ENCODE measurements around the gene FMN1.

The FMN1 gene

DNA sequence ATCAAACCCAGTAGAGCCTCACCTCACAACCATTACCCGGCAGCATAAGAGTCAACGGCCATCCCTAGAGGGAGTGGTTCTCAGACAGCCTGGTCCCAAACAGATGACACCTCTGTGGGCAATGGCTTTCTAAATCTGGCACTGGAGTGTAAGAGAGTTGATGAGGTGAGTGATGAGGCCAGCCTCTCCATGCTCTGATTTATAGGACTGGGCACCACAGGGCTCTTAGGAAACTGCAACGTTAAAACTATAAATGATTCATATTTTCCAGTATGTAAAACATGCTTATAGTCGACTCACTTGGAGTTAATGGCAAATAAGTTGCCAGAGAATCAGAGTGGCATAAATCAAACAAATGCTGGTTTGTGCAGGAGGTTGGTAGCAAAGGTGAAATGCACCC lies 289.0 kb downstream of the FMN1 start:
- no peak for DNase-seq

GRCh38 chr15:32904448-32904847 lies 290.1 kb downstream of the FMN1 start:
- no peak for DNase-seq

- DNase-seq = no peak
Observed at GRCh38 chr15:32903591-32904290, 290.8 kb downstream of the FMN1 start.

DNA sequence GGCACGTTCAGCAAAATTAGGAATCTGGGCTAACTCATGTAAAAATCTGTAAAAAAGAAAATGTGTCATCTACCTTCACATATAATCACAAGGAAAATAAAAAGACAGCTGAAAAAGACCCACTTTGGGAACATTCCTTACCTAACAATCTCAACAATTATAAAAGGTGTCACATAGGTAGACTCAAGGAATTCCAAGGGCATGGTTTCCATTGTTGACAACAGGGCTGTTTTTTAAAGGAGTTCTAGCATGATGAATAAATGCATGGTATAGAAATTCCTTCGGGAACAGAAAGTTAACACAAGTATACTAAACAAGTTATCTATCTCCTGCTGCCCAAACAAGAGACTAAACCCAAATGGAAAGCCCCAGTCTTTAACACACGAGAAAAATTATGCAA lies 292.5 kb downstream of the FMN1 start:
- no peak for DNase-seq

- no peak for DNase-seq
Observed at GRCh38 chr15:32901192-32901591, 293.3 kb downstream of the FMN1 start.

- DNase-seq = no peak
Observed at GRCh38 chr15:32899126-32899596, 295.4 kb downstream of the FMN1 start.

GRCh38 chr15:32898414-32898813 lies 296.1 kb downstream of the FMN1 start:
- no peak for DNase-seq

DNA sequence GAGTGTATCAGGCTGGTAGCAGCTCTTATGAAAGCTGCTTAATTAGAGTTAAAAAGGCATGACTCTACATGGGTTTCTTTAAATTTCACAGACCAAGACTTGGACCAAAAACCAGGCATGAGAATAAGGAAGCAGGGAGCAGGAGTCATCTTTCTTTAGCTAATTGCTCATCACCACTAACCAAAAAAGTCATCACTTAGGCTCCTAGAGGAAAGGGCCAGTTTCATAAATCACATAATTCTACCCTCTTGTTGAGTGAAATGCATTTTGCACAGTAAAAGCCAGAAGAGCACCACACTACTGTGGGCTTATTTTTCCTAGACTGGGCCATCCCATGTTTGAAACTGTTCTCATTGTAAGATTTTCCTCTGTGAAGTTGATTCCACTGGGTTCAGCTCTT lies 301.1 kb downstream of the FMN1 start:
- no peak for DNase-seq

GRCh38 chr15:32889214-32889613 lies 305.3 kb downstream of the FMN1 start:
- DNase-seq = no peak

DNA sequence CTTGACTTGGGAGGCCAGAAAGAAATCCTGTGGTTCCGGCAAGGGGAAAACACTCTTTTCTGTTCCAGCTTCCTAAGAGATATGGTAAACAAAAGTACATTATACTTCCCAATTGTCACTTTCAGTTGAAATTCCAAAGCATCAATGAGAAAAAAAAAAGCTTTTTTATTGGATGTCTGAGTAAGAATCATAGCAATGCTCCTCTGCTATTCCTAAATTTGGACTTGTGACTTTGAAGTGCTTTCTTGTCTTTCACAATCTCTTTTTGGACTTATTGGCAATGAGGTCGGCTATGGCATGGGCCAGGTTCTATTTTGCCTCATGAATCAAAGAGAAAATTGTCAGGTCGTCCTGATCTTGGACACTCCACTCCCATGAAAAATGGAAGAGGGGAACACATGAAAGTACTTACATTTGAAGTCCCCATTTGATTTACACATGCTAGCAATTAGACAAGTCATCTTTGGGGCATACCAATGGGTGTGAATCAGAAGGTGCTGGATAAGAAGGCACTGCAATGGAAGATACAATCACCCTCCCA lies 306.2 kb downstream of the FMN1 start:
- no peak for DNase-seq

DNA sequence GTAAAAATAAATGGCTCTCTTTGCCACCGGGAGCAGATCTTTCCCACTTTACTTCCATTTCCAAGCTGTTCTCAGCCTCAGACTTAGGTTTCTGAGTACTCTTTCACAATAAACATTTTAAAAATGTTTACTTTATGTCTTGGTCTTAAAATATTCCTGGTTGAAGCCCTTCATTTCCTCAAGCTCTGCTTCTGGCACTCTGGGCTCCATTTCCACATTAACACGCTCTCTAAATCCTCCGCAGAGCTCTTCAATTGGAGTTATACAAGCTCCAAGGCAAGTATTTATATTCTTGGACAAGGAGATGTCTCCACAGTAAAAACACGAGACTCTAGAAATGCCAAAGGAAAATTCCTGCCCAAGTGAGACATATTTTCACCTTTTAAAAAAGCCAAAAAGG lies 307.4 kb downstream of the FMN1 start:
- no peak for DNase-seq

- no peak for DNase-seq
Observed at GRCh38 chr15:32886459-32886858, 308.1 kb downstream of the FMN1 start.

- no peak for DNase-seq
Observed at GRCh38 chr15:32885713-32886112, 308.8 kb downstream of the FMN1 start.

GRCh38 chr15:32884146-32884545 lies 310.4 kb downstream of the FMN1 start:
- DNase-seq = peak; percentile 64

DNA sequence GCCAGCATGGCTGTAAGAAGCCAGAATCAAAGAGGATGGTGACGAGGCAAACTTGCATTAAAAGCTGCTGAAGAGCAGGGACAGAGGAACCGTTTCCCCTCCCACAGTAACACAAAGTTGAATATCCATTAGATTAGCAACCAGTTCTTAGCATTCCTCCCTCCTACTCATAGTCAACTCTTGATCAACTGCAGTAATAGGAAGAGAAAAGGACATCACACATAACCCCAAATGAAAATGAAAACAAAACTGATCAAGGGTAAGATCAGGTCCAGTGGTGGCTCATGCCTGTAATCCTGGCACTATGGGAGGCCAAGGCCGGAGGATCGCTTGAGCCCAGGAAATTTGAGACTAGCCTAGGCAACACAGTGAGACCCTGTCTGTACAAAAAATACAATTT lies 311.6 kb downstream of the FMN1 start:
- no peak for DNase-seq

DNA sequence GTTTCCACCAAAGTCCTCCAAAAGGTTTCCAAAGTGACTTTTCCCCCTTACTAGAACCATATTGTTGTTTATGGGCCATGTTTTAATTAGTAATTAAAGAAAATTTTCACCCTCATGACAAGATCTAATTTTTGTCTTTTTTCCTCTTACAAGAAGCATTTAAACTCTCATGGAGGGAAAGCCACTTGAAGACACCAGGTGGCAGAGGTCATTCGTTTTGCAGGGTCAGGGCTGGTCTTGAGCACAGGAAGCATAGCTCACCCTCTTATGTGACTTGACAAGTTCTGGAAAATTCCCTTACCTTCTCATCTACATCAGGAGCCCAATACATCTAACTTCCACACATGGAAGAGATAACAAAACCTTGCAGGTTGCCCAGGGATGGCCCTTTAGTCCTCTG lies 313.0 kb downstream of the FMN1 start:
- DNase-seq = no peak

DNA sequence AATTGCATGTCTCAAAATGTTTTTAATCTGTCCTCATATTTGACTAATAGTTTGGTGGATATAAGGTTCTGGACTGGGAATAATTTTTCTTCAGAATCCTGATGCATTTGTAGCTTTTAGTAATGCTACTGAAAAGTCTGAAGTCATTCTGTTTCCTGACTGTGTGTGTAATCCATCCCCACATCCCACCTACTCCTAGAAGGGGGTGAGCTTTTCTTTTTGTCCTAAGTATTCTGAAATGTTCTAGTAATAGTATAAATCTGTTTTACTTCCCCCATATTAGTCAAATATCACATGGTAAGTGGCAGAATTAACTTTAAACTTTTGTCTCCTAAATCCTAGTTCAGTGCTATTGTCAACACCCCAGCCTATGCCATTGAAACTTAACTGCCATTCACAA lies 313.9 kb downstream of the FMN1 start:
- no peak for DNase-seq

DNA sequence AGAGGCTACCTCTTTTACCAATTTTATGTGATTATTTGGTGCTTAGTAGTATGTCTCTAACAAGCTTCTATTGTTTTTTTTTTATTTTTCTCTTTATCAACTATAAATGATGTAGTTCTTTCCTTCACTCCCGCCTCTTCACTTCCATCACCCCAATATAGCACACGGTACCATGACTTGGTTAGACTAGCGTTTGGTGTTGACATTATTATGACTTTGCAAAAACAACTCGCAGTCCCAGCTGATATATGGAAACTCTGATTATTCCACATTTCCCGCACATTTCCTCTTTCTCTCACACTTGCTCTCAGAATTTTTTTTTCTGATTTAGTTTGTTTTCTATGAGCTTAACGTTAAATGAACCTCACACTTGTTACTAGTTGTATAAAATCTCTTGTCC lies 314.5 kb downstream of the FMN1 start:
- DNase-seq = no peak

GRCh38 chr15:32878869-32879805 lies 315.4 kb downstream of the FMN1 start:
- DNase-seq = no peak

DNA sequence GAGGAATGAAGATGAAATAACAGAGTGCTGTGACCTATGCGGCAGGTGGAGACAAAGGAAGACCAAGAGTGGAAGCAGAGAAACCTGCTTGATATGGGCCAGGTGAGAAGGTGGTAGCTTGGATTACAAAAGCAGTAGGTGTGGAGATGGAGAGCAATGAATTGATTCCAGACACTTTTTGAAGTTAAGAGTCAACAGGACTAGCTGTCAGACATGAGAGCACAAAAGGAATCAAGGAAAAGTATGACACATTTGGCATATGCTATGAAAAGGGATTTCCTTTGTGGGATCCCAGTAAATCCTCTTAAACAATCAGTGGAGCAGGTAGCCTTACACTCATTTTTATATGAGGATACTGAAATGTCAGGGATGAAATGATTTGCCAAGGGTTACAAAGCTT lies 316.2 kb downstream of the FMN1 start:
- DNase-seq = peak; percentile 4

- DNase-seq = no peak
Observed at GRCh38 chr15:32877252-32878019, 317.1 kb downstream of the FMN1 start.

- no peak for DNase-seq
Observed at GRCh38 chr15:32873284-32874114, 321.0 kb downstream of the FMN1 start.

All from NCI-H82 (cell line).